ENCODE measurements around the gene GON7.
"Not testable (repeated sequence)": the region's sequence is repeated elsewhere in the genome, so short reads cannot be mapped to it uniquely, and the experiment has no call there.

The GON7 gene

DNA sequence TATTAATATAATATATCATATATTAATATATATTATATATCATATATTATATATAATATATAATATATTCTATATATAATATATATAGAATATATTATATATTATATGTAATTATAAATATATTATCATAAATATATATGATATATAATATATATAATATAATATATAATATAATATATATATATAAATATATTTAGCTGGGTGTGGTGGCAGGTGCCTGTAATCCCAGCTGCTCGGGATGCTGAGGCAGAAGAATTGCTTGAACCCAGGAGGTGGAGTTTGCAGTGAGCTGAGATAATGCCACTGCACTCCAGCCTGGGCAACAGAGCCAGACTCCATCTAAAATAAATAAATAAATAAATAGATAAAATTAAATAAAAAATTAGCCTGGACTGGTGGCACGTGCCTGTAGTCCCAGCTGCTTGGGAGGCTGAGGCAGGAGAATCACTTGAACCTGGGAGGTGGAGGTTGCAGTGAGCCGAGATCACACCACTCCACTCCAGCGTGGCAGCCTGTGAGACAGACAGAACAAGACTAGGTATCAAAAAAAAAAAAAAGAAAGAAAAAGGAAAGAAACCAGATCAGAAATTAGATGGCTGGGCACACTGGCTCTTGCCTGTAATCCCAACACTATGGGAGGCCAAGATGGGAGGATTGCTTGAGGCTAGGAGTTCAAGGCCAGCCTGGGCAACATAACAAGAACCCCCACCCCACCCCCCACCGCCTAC lies 47.1 kb downstream of the GON7 start:
- DNase-seq, result not testable (repeated sequence)

- not testable (repeated sequence) for DNase-seq
Observed at GRCh38 chr14:93158349-93158748, 48.5 kb downstream of the GON7 start.

GRCh38 chr14:93156693-93157369 lies 50.0 kb downstream of the GON7 start:
- DNase-seq, result no peak

DNA sequence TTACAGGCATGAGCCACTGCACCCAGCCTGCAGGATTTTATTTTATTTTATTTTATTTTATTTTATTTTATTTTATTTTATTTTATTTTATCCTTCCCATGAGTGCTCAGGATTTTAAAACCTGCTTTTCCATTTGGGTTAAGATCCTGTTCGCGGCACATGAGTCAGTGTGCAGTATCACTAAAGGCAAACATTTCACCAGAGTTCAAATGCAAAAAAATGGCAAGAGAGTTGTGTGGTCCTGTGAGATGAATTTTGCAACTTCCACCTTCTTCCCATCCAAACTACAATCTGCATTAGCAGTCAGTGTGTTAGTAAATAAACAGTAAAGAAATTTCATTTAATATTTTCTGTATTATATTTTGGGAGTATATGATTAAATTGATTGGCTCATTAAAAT lies 51.2 kb downstream of the GON7 start:
- DNase-seq, result no peak

DNA sequence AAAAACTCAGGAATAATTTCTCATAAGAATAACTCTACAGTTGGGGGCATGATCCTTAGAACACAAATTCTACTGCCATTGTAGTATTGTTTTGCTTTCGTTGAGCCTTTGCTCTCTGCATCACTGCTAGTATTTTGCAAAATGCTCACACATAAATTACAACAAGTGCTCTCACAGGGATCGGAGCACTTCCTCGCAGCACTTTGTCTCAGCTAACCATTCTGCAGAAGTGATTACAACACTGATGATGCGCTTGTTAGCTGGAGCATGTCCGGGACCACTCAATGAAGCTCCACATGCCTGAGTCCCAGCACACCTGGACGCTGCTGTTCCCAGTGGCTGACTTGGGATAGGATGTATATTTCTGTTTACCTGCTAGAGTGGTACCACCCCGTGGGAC lies 53.7 kb downstream of the GON7 start:
- DNase-seq, result no peak

All from anterior cingulate cortex (tissue), 58 donors.